HG02623 (cell line): ENCODE measurements around the gene MTR.
A peak's percentile ranks its signal among the peaks of the same experiment; 100 is the strongest.

Source experiments
- ATAC-seq: cut with Tn5 transposase; IDR thresholded peaks from one replicate; pipeline ENCODE4 v1.9.1; 2021; ENCODE audit warnings: moderate library complexity; ENCODE audit not compliant: unreplicated experiment

Gene MTR

DNA sequence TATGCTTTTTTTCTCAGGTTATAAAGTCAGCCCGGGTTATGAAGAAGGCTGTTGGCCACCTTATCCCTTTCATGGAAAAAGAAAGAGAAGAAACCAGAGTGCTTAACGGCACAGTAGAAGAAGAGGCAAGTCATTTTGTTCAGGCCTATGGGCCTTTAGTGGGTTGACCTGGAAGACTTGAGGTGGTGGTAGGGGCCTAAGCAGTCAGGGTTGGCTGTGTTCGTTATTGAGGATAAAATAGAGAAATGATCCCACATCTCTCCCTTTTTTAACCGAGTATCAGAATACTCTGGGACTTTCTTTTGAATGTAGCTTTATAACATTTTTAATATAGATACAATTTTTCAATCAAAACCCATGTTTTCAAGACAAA lies 67.1 kb downstream of the MTR start:
- no peak for ATAC-seq

- ATAC-seq: no peak
Observed at GRCh38 chr1:236862615-236863211, 67.6 kb downstream of the MTR start.

DNA sequence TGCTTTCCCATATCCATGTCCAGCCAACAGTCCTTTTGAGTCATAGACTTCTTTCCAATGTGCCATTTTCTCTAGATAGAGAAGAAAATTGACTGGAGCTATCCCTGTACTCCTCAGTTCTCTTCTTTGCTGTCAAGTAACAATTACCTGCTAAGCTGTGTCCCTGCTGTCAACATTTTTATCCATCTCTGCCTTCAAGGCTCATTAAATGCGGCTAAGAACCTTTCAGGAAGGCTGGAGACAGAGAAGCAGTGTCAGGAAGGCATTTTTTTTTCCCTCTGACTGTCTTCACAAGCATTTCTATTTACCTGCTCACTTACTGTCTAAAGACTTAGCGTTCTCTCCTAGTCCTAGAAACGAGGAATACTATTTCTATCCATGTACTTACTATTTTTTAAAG lies 69.1 kb downstream of the MTR start:
- ATAC-seq: no peak

DNA sequence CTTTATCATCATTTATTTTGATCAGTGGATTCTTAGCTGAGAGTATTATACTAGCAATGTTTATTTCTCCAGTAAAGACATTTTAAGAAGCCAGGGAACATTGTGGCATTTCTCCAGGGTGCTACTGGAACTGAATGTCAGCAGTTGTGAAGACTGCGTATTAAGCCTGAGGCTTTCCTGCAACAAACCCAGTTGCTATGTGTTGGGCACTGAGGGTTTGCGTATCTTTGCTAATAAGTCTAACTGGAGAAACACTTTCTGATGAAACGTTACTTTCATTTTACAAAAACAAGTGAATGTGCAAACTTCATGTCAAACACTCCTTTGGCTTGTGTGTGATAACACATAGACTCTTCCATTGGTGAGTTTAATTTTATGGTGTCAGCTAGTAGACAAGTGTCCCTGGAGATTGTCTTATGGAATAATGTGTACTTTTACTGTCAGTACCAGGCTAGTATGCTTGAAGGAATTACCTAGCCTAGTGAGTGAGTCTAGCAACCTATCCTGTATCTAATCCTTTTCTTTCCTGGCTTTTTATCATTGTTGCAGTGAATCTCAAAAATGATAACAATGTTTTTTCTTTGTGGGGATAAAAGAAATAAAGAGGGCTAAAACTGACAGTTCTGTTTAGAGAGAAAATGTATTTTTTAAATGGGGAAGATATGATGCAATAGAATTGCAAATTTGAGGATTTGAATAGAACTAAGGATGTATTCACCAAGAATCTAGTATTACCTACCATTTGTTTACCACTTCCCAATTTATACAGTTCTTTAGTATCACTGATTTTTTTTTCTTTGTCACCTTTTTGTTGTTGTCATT lies 70.1 kb downstream of the MTR start:
- no peak for ATAC-seq

DNA sequence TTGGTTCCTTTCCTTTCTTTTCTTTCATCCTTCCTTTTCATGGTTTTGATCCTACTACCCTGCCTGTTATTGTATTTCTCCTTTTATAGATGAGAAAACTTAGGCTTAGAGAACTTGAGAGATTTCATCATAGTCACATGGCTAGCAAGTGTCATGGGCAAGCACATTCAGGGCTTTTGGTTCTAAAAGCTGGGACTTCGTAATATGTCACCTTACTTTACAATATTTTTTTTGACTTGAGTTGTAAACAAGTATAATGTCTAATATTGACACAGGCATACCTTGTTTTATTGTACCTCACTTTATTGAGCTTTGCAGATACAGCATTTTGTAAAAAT lies 70.7 kb downstream of the MTR start:
- no peak for ATAC-seq

DNA sequence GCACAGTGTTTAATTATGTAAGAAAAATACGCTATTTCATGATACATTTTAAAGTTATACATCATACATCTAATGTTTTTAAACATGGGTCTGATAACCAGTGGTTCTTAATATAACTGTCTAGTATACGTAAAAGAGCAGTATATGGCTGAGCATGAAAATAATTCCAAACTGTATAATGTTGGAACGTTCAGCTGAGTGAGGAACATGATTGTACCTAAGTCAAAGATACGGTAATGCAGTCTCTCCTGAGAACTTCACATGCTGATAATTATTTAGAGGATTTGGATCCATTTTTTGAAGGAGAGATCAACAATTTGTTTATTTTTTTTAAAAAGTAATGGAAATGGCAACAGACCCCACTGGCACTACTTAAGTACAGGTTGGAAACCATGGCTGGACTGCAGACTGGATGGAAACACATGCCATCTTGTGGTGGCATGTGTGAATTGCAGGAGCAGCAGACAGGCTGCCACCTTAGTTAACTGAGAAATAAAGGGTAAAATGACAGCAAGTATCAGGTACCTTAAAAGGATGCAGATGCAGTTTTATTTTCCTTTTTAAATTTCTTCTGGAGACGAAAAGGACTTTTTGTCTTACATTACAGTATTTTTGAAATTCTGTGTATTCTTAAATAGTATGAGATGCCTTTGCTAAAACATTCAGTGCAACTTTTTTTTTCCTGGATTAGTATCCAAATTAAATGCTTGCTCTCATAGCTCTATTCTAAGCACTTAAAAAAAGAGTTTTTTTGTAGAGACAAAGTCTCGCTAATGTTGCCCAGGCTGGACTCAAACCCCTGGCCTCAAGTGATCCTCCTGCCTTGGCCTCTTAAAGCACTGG lies 73.8 kb downstream of the MTR start:
- ATAC-seq: peak; percentile 84

GRCh38 chr1:236869911-236870310 lies 74.8 kb downstream of the MTR start:
- ATAC-seq: no peak

GRCh38 chr1:236870721-236871120 lies 75.6 kb downstream of the MTR start:
- ATAC-seq: no peak

- ATAC-seq: no peak
Observed at GRCh38 chr1:236872075-236872666, 77.1 kb downstream of the MTR start.

DNA sequence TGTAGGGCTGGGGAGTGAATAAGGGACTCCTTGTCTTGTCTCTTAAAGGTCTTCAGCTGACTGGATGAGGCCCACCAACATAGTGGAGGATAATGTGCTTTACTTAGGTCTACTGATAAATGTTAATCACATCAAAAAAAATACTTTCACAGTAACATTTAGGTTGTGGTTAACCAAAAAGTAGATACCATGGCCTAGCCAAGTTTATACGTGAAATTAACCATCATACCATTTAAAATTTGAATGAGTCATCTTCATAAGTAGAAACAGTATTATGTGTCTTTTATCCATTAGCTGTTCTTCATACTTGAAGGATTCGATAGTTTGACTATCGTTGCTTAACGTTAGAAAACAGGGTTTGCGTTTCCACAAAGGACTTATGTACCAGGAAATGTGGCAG lies 80.9 kb downstream of the MTR start:
- no peak for ATAC-seq

DNA sequence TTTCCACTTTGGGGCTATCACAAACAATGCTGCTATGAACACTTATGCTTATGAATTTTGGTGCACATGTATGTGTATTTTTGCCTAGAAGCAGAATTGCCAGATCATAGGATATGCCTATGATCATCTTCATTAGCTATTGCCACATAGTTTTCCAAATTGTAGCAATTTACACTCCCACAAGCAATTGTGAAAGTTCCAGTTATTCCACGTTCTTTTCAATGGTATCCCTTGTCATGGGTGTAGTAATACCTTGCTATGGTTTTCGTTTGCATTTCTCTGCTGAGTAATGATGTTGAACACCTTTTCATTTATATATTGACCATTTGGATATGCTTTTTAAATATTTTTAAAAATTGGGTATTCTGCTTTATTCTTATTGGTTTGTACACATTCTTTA lies 82.6 kb downstream of the MTR start:
- ATAC-seq: no peak

DNA sequence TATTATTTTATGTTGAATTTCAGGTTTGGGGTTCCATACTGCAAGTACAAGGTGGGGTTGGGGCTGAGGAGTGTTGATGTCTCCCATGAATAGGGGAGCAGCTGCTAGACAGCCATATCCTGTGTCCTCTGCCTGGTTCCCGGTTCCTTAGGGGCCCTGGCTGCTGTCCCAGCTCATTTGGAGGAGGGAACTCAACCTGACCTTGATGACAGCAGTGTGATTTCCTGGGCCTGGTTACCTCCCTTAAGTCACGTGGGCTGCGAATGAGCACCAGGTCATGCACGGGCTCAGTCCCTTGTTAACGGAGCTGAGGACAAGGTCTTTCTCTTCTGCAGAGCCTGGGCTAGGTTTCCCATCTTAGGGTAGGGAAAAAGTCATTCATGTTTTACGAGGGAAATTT lies 85.1 kb downstream of the MTR start:
- no peak for ATAC-seq

- no peak for ATAC-seq
Observed at GRCh38 chr1:236882678-236883077, 87.6 kb downstream of the MTR start.

GRCh38 chr1:236886199-236886598 lies 91.1 kb downstream of the MTR start:
- no peak for ATAC-seq

GRCh38 chr1:236887081-236887480 lies 92.0 kb downstream of the MTR start:
- ATAC-seq: no peak

GRCh38 chr1:236888126-236888525 lies 93.0 kb downstream of the MTR start:
- ATAC-seq: no peak

- ATAC-seq: no peak
Observed at GRCh38 chr1:236888903-236889302, 93.8 kb downstream of the MTR start.

DNA sequence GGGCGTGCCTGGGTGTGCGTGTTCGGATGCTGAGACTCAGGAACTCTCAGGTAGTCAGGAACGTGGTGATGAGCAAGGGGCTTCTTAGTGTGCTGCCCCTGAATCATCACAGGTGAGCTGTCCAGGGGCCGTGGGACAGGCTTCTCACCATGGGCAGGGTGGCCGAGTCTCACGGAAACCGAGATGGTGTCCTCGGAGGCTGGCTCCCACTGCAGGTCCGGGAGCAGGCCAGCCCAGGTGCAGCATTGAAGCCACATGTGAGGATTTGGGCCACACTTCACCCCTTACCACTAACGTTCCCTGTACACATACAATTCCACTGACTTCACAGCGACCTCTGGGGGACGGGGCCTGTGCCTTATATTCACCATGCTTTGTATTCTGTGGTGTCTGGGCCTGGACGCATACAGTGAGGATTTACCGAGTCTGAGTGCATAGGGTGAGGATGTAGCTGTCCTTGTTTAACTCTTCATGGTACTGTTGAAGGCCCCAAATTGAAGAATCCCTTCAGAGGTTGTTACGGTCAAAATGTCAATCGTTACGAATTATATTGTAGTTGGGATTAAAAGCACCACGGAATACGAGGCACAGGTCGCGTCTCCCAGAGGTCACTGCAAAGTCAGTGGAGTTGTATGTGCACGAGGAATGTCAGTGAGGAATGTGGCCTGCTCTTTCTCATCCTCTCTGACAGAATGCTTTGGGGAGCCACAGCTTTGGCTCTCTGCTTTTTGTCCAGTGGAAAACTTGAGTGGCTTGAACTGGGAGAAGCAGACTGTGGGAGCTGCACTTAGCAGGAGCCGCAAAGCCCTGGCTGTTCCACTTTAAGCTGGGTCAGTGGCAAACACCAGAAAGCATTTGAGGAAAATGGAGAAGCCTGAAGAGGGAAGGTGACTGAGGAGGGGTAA lies 95.3 kb downstream of the MTR start:
- ATAC-seq: no peak

- ATAC-seq: no peak
Observed at GRCh38 chr1:236893626-236894545, 98.8 kb downstream of the MTR start.
